WI38 (cell line): ENCODE results near the gene SEC14L2.

ENCODE experiments used
- H3K4me3 ChIP-seq: 2 replicates; pipeline ENCODE4 v1.5.1; 2011; ENCODE audit warnings: low read depth, mild to moderate bottlenecking, control low read depth, low read length
- CTCF ChIP-seq: IDR thresholded peaks from 2 replicates; pipeline ENCODE4 v1.5.1; 2012; ENCODE audit warnings: low read depth, mild to moderate bottlenecking, control low read depth, low read length

The SEC14L2 gene

GRCh38 chr22:30469165-30469564 is 72.3 kb downstream of the SEC14L2 start:
- no peak overlapping the region for H3K4me3 ChIP-seq
- no peak for TF ChIP-seq CTCF

DNA sequence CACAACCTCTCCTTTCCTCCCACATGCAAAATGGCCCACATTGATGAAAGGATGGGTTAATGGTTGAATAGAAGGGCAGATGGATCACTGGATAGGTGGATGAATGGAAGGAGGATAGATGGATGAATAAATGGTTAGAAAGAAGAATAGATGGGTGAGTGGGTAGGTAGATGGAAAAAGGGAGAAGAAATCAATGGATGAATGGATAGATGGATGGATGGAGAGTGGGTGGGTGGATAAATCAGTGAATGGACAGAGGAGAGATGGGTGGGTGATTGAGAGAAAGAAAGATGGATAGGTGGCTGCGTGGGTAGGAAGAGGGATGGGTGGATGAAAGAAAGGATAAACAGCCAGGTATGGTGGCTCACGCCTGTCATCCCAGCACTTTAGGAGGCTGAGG is 73.8 kb downstream of the SEC14L2 start:
- H3K4me3 ChIP-seq: no peak overlapping the region
- no peak for TF ChIP-seq CTCF

DNA sequence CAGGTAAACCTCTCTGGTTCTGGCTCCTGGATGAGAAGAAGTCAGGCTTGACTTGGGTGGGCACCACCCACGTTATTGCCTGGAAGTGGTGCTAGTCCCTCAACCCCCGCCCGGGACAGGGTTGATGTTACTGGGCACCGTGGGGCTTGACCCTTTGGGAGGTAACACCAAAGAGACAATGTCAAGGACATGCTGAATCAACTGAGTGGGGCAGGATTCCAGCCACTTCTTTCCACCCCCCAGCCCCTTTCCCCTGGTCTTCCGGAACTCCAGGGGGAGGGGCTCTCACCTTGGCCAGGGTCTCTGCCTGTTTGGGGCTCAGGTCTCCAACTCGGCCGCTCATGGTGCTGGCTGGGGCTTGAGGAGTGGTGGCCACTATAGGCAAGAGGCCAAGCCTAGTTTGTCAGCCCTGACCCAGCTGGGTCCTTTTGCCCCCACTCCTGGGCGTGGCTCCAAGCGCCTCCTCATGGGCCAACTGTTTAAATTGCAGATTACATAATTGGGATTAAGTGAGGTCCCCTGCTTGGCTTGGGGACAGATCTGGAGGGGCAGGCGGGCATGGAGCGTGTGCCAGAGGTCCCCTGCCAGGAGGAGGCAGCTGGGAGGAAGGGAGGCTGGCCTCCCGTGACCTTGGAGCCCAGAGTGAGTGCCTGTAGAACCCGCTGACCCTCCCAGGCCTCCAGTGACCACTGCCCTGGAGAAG is 74.9 kb downstream of the SEC14L2 start, which contains the start of gene SEC14L3:
TSS of gene SEC14L3 (minus strand) at position 402 of the 703 bp plus-strand sequence. CDS start at position 343, 59 bp downstream.
- no peak within 1 kb of the TSS for H3K4me3 ChIP-seq
- TF ChIP-seq CTCF: no peak

- H3K4me3 ChIP-seq: no peak overlapping the region
- TF ChIP-seq CTCF: no peak
Observed at GRCh38 chr22:30472994-30473720, 76.3 kb downstream of the SEC14L2 start.

- no peak overlapping the region for H3K4me3 ChIP-seq
- TF ChIP-seq CTCF: no peak
Observed at GRCh38 chr22:30474121-30474520, 77.3 kb downstream of the SEC14L2 start.
